Fibroblast of mammary gland (primary cell): Measurements from ENCODE around the gene SZT2.

ENCODE experiments used
- DNase-seq: peaks from one replicate; pipeline ENCODE4 v3.0.0-alpha.2; 2010; ENCODE audit warnings: low read depth
- H3K4me3 ChIP-seq: 2 replicates; pipeline ENCODE4 v1.5.1; 2011; ENCODE audit warnings: low read depth, mild to moderate bottlenecking, low read length, moderate library complexity; ENCODE audit not compliant: control insufficient read depth
- TF ChIP-seq, protein P1 (sequence below): conservative IDR thresholded peaks from 2 replicates; pipeline ENCODE4 v1.5.1; 2011; ENCODE audit warnings: low read depth, low read length, inconsistent platforms; ENCODE audit not compliant: control insufficient read depth, insufficient read depth

SZT2 gene

DNA sequence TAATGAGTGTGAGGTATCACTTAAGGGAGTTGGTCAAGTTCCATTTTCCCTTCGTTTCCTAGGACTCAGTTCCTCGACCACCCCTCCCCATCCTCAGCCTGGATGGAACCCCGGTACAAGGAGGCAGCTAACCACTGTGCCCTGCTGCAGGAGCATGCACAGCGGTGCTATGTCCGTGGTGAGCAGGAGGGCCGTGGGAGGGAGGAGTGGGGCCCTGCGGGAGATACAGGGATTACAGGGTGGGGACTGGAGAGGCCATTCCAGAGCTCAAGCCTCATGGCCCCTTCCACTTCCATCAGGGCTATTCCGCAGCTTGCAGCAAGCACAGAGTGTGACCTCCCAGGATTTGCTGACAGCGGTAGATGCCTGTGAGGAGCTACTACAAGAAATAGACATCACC is 38.2 kb downstream of the SZT2 start:
- no peak overlapping the region for H3K4me3 ChIP-seq
- TF ChIP-seq, protein P1, sequence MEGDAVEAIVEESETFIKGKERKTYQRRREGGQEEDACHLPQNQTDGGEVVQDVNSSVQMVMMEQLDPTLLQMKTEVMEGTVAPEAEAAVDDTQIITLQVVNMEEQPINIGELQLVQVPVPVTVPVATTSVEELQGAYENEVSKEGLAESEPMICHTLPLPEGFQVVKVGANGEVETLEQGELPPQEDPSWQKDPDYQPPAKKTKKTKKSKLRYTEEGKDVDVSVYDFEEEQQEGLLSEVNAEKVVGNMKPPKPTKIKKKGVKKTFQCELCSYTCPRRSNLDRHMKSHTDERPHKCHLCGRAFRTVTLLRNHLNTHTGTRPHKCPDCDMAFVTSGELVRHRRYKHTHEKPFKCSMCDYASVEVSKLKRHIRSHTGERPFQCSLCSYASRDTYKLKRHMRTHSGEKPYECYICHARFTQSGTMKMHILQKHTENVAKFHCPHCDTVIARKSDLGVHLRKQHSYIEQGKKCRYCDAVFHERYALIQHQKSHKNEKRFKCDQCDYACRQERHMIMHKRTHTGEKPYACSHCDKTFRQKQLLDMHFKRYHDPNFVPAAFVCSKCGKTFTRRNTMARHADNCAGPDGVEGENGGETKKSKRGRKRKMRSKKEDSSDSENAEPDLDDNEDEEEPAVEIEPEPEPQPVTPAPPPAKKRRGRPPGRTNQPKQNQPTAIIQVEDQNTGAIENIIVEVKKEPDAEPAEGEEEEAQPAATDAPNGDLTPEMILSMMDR, result no peak
- DNase-seq, result no peak

DNA sequence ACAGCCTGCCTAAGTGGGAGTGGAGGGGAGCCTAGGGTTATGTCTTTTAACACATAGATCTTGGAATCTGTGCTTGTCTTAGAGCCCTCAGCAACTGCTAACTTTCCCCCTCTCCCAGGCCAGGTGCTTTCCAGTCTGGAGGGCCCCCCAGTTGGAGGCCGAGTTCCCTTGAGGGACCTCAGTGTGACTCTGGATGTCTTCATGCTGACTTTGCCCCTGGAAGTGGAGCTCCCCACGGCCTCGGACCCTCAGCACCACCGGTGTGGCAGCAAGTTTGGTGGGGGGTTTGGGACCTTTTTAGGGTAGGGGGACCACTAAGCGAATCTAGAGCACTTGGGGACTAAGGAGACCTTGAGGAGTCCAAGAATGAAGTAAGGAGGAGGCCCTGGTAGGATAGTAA is 41.1 kb downstream of the SZT2 start:
- TF ChIP-seq, protein P1, result no peak
- DNase-seq, result no peak
- H3K4me3 ChIP-seq, result no peak overlapping the region

DNA sequence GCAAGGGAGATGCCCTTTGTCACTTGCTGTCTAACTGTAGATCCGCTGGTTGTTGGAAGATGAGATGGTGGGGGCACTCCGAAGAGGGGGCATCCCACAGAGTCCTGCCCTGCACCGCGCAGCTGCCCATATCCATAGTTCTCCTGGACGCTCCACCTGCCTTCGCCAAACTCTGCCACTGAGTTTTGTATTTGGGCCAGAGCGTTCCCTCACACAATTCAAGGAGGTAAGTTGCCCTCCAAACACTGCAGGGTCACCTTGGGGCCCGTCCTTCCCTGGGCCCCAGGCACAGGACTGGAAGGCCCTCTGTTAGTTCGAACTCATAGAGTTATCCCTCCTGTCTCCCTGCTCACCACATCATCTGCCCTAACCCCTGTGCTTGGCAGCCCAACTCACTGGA is 42.0 kb downstream of the SZT2 start:
- DNase-seq, result no peak
- TF ChIP-seq, protein P1, result no peak
- no peak overlapping the region for H3K4me3 ChIP-seq

DNA sequence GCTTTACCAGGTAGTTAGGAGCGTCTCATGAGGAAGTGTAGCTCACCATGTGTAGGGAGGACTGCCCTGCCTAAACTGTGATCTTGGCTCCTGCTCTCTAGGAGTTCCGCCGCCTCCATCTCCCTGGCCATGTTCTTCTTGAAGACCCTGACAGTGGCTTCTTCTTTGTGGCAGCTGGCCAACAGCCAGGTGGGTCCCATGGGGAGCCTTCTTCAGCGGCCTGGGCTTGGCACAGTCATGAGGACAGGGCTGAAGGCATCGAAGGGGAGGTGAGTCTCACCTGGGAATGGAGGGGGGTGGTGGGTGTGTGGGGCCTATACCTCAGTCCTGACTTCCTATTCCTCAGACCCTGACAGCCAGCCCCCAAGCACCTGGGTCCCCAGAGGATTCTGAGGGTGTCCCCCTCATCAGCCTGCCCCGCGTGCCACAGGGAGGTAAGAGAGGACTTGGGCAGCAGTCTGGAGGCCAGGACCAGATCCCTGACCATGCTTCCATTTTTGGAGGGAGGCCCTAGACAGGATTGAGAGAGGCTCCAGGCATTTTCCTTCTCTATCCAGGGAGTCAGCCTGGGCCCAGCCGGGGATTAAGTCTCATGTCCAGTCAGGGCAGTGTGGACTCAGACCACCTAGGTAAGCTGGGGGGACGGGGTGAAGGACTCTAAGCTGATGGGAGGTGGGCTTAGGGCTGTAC is 42.6 kb downstream of the SZT2 start:
- DNase-seq, result no peak
- no peak overlapping the region for H3K4me3 ChIP-seq
- TF ChIP-seq, protein P1, result no peak

DNA sequence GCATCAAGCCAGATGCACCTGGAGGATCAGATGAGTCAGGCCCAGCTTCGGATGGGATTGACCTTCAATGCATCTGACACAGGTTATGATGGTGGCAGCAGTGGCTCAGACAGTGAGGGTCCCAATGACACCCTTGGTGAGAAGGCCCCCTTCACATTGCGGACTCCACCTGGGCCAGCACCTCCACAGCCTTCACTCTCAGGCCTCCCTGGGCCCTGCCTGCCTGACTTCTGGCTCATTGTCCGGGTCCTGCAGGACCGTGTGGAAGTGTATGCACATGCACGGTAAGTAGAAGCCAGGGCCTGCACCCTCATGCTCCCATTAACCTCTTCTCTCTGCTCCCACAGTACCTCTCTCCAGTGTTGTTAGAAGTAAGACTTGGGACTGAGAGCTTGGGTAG is 43.2 kb downstream of the SZT2 start:
- no peak overlapping the region for H3K4me3 ChIP-seq
- TF ChIP-seq, protein P1, result no peak
- DNase-seq, result no peak

DNA sequence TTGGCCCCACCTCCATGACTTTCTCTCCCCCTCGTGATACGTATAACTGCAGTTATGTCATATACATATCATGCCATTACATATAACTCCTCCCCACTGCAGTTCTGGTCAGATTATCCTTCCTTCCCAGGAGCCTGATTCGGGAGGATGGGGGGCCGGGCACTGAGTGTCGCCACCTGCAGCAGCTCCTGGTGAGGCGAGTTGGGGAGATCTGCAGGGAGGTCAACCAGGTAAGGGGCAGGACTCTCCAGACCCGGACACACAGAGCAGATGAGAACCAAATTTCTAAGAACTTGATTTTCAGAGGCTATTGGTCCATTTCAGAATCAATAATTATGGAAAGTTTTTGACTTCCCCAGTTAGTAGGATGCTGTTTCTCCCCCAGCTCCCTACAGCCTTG is 44.6 kb downstream of the SZT2 start:
- H3K4me3 ChIP-seq, result no peak overlapping the region
- TF ChIP-seq, protein P1, result no peak
- no peak for DNase-seq
